Keratinocyte (primary cell): ENCODE measurements around the gene SPTBN5. TPM values are rescaled to one million over a fixed set of nuclear protein-coding genes. Genes with fewer than 3 reads are reported as not detected.

Experiments
- DNase-seq: peaks from one replicate; pipeline ENCODE4 v3.0.0-alpha.2; 2011; ENCODE audit warnings: low read depth, missing footprints, low spot score
- FAIRE-seq: peaks from 2 replicates; lab custom pipeline; 2011; peaks lifted over from hg19 to GRCh38; lab: Jason Lieb, UNC
- H2AFZ ChIP-seq: 2 replicates; pipeline ENCODE4 v1.6.0; 2012; ENCODE audit warnings: low read length, control low read depth, inconsistent platforms; ENCODE audit not compliant: control insufficient read depth
- H3K27ac ChIP-seq: 2 replicates; pipeline ENCODE4 v1.5.1; 2011; ENCODE audit warnings: low read length; ENCODE audit not compliant: control insufficient read depth, insufficient read depth
- H3K27me3 ChIP-seq: 3 replicates; pipeline ENCODE4 v1.6.0; 2011; ENCODE audit warnings: low read length; ENCODE audit not compliant: control insufficient read depth, insufficient read depth; ENCODE audit errors: extremely low read depth
- H3K36me3 ChIP-seq, 2 experiments: 2 replicates in 1 of 2; 3 replicates in 1 of 2; pipeline ENCODE4 v1.5.1; 2011; ENCODE audit warnings: low read length in 2 of 2, mild to moderate bottlenecking in 1 of 2; ENCODE audit not compliant: control insufficient read depth in 2 of 2, insufficient read depth in 2 of 2; ENCODE audit errors: extremely low read depth in 1 of 2
- H3K4me1 ChIP-seq: 3 replicates; pipeline ENCODE4 v1.5.1; 2011; ENCODE audit warnings: low read length; ENCODE audit not compliant: control insufficient read depth, insufficient read depth; ENCODE audit errors: extremely low read depth
- H3K4me2 ChIP-seq: 3 replicates; pipeline ENCODE4 v1.6.0; 2011; ENCODE audit warnings: low read depth, low read length; ENCODE audit not compliant: control insufficient read depth, insufficient read depth; ENCODE audit errors: extremely low read depth
- H3K4me3 ChIP-seq, 3 experiments: fragments of 200-600 bp in 1 of 3; sonication (generic) in 1 of 3; 2 replicates in 2 of 3; 3 replicates in 1 of 3; pipeline ENCODE4 v1.5.1; 2011 to 2016; ENCODE audit warnings: low read length in 3 of 3, mild to moderate bottlenecking in 3 of 3, control low read depth in 2 of 3, inconsistent platforms in 1 of 3, low read depth in 1 of 3, mixed read lengths in 1 of 3, mixed run types in 1 of 3, moderate library complexity in 1 of 3; ENCODE audit not compliant: control insufficient read depth in 2 of 3, insufficient read depth in 2 of 3; ENCODE audit errors: extremely low read depth in 1 of 3
- H3K79me2 ChIP-seq: 2 replicates; pipeline ENCODE4 v1.6.0; 2012; ENCODE audit warnings: low read length; ENCODE audit not compliant: control insufficient read depth, insufficient read depth
- H3K9ac ChIP-seq: 3 replicates; pipeline ENCODE4 v1.6.0; 2011; ENCODE audit warnings: low read length; ENCODE audit not compliant: control insufficient read depth, insufficient read depth; ENCODE audit errors: extremely low read depth
- H3K9me1 ChIP-seq: 3 replicates; pipeline ENCODE4 v1.6.0; 2011; ENCODE audit warnings: low read length; ENCODE audit not compliant: control insufficient read depth, insufficient read depth; ENCODE audit errors: extremely low read depth
- H3K9me3 ChIP-seq: 2 replicates; pipeline ENCODE4 v1.5.1; 2012; ENCODE audit warnings: low read depth, low read length; ENCODE audit not compliant: control insufficient read depth
- H4K20me1 ChIP-seq: 3 replicates; pipeline ENCODE4 v1.6.0; 2011; ENCODE audit warnings: low read length; ENCODE audit not compliant: control insufficient read depth, insufficient read depth; ENCODE audit errors: extremely low read depth
- EZH2 ChIP-seq: IDR thresholded peaks from one replicate; pipeline ENCODE4 v1.6.1; 2012; ENCODE audit warnings: inconsistent platforms, mild to moderate bottlenecking, low read length, moderate library complexity
- dilution Hi-C: fragments of 300-500 bp; cut with MboI; formaldehyde crosslinking; loops from one replicate; pipeline ENCODE4 v1.7.0; 2020; ENCODE audit warnings: low sequenced_read_pairs; ENCODE audit not compliant: extremely low pct_ligation_motif_present
- polyA plus RNA-seq, 5 experiments: library from polyadenylated mRNA; depleted of rRNA in 3 of 5; stranded (reverse) in 3 of 5; stranded (forward) in 1 of 5; unstranded in 1 of 5; fragments of >200 nt; gene quantifications; 1 replicate in 1 of 5; 2 replicates in 3 of 5; 3 replicates in 1 of 5; pipeline versions ENCODE4 v1.2.1 to v1.2.3, GENCODE V29; 2011 to 2012; ENCODE audit warnings: missing spikeins in 2 of 5, low read depth in 1 of 5, low replicate concordance in 1 of 5
- TF ChIP-seq, protein P1 (sequence below), 3 experiments: IDR thresholded peaks in 1 of 3; conservative IDR thresholded peaks in 1 of 3; optimal IDR thresholded peaks in 1 of 3; 2 replicates in 2 of 3; 3 replicates in 1 of 3; pipeline versions ENCODE3 to v1.5.1; 2011; ENCODE audit warnings: low read length in 3 of 3, mild to moderate bottlenecking in 3 of 3, moderate library complexity in 2 of 3, control low read depth in 1 of 3, inconsistent platforms in 1 of 3; ENCODE audit not compliant: insufficient read depth in 2 of 3; ENCODE audit errors: extremely low read depth in 1 of 3

Gene SPTBN5
- polyA plus RNA-seq, 1 donor (not counting 4 experiments of a cell fraction or from before 2014, with no cell fraction given), result 0.66 TPM

DNA sequence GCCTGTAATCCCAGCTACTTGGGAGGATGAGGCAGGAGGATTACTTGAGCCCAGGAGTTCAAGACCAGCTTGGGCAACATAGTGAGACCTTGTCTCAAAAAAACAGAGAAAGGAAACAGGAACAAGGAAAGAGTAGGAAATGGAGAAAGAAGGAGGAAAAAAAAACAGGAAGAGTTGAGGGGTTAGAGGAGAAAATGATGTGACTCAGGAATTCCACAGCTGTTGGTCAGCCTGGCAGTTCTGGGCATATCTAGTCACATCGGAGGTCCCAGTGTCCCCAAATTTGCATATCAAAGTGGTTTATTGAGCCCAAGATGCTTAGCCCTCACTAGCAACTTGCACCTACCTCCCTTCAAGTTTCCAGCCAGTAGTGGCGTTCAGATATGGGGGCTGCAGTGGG lies 84.7 kb downstream of the SPTBN5 start:
- no peak overlapping the region for H3K4me3 ChIP-seq
- no peaks in the 10 kb centered on the region for H3K9me3 ChIP-seq
- FAIRE-seq (peak; percentile 75), DNase-seq (no peak)
- no peak for TF ChIP-seq EZH2
- TF ChIP-seq, protein P1, sequence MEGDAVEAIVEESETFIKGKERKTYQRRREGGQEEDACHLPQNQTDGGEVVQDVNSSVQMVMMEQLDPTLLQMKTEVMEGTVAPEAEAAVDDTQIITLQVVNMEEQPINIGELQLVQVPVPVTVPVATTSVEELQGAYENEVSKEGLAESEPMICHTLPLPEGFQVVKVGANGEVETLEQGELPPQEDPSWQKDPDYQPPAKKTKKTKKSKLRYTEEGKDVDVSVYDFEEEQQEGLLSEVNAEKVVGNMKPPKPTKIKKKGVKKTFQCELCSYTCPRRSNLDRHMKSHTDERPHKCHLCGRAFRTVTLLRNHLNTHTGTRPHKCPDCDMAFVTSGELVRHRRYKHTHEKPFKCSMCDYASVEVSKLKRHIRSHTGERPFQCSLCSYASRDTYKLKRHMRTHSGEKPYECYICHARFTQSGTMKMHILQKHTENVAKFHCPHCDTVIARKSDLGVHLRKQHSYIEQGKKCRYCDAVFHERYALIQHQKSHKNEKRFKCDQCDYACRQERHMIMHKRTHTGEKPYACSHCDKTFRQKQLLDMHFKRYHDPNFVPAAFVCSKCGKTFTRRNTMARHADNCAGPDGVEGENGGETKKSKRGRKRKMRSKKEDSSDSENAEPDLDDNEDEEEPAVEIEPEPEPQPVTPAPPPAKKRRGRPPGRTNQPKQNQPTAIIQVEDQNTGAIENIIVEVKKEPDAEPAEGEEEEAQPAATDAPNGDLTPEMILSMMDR (optimal IDR thresholded peaks at IDR 0.05 in 1 of 3, IDR thresholded peaks at IDR 0.05 in 1 of 3, conservative IDR thresholded peaks at IDR 0.05 in 1 of 3; ENCODE audit: extremely low read depth in 1 of 3, insufficient read depth in 2 of 3, low read length in 3 of 3), result no peak
- no peaks in the 10 kb centered on the region for H4K20me1 ChIP-seq
- peaks cover 52% of the 10 kb centered on the region for H3K4me1 ChIP-seq
- H3K36me3 ChIP-seq, result peaks cover 28 to 58% of the 10 kb centered on the region in 2 experiments
- dilution Hi-C loops, result no loop called here
- peak overlapping the region; percentile 39 for H3K4me2 ChIP-seq
- peaks cover 52% of the 10 kb centered on the region for H3K79me2 ChIP-seq
- no peaks in the 10 kb centered on the region for H3K9me1 ChIP-seq
- H3K9ac ChIP-seq, result peak overlapping the region; percentile 42
- H2AFZ ChIP-seq, result no peak overlapping the region
- H3K27ac ChIP-seq, result peak overlapping the region; percentile 59
- no peaks in the 10 kb centered on the region for H3K27me3 ChIP-seq

- peak; percentile 98 for DNase-seq
- no peaks in the 10 kb centered on the region for H4K20me1 ChIP-seq
- no peaks in the 10 kb centered on the region for H3K27me3 ChIP-seq
- H3K9ac ChIP-seq, result peak overlapping the region; percentile 78
- peak; percentile 100 for FAIRE-seq
- H3K4me3 ChIP-seq, result no peak overlapping the region
- peaks cover 77% of the 10 kb centered on the region for H3K4me1 ChIP-seq
- no peak for TF ChIP-seq EZH2
- TF ChIP-seq, protein P1 (optimal IDR thresholded peaks at IDR 0.05 in 1 of 3, IDR thresholded peaks at IDR 0.05 in 1 of 3, conservative IDR thresholded peaks at IDR 0.05 in 1 of 3; ENCODE audit: extremely low read depth in 1 of 3, insufficient read depth in 2 of 3, low read length in 3 of 3), result peak; percentile 56 to 86 (median 66)
- H3K36me3 ChIP-seq, result peaks cover 5 to 34% of the 10 kb centered on the region in 2 experiments
- peaks cover 48% of the 10 kb centered on the region for H3K79me2 ChIP-seq
- no peaks in the 10 kb centered on the region for H3K9me1 ChIP-seq
- dilution Hi-C loops, result no loop called here
- peak overlapping the region; percentile 99 for H3K27ac ChIP-seq
- H2AFZ ChIP-seq, result no peak overlapping the region
- peak overlapping the region; percentile 70 for H3K4me2 ChIP-seq
- H3K9me3 ChIP-seq, result no peaks in the 10 kb centered on the region
Measured at GRCh38 chr15:41806291-41807181, 87.3 kb downstream of the SPTBN5 start.
